ENCODE measurements around the gene SHE. TPM values are rescaled to one million over a fixed set of nuclear protein-coding genes. Genes with fewer than 3 reads are reported as not detected.

The SHE gene
- total and polyA plus RNA-seq, 10 of the 15 experiments (the other 5 are each of a cell fraction or from before 2014, with no cell fraction given), result under 0.01 to 0.05 (median 0.03) TPM; not detected in 3

DNA sequence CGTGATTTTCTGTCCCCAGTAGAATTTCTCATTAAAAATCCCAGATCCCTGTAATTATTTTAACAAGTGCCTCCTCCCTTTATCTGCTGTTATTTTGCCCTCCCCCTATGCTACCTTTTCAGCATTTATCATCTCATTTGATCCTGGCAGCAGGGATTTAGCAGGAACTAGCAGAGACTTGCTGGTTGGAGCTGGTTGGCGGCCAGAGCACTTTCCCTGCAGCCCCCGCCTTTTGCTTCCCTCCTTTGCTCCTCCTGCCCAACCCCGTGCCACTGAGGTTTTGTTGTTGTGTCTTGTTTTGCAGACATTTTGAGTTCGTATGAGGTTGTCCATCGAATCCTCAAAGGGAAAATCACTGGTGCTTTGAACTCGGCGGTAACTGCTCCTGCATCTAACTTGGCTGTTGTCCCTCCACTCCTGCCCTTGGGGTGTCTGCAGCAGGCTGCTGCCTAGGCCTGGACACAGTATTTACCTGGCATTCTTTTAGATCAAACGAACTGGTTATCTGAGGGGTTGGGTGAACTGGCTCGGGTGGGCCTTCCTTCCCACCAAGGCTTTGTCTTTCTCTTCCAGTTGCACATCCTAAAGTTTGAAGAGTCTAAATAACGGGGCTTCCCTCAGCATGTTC is 45.0 kb upstream of the SHE start:
- ChIA-PET POLR2A (interaction anchor here (1.9 kb wide), 1 partner anchor 67 kb away, joined by 11 read pairs; no protein-coding TSS in a partner anchor), SMC1A (ENCODE audit: uncharacterized antibody, unreplicated experiment) (interaction anchor here (0.6 to 6.9 kb wide), 23 partner anchors 9 to 440 kb away, joined by 3 to 151 read pairs (median 4); partner anchors contain the start of gene UBE2Q1), RAD21 (ENCODE audit: unreplicated experiment) (interaction anchor here (0.7 to 7.0 kb wide), 18 partner anchors 14 to 531 kb away, joined by 3 to 189 read pairs (median 4); partner anchors contain the start of genes EFNA3 and IL6R), CTCF (interaction anchor here (0.5 to 6.1 kb wide), 55 partner anchors 8 to 741 kb away, joined by 3 to 302 read pairs (median 4); partner anchors contain the start of gene ATP8B2)
- Histone ChIP-seq H3K4me1 (ENCODE audit: control insufficient read depth, insufficient read depth, low read length) (peaks cover 16% of the 10 kb centered on the region), H3K36me3 (ENCODE audit: control insufficient read depth in 2 of 2, insufficient read depth in 2 of 2, low read length in 1 of 2) (peaks cover 21 to 29% of the 10 kb centered on the region in 2 experiments), H3K9me3 (replicated peaks; ENCODE audit: control insufficient read depth, insufficient read depth, low read length) (no peaks in the 10 kb centered on the region), H3K79me2 (ENCODE audit: control insufficient read depth, insufficient read depth, low read length) (no peaks in the 10 kb centered on the region; the same call in 1 of the 2 replicates), H3K4me2 (ENCODE audit: control insufficient read depth, insufficient read depth) (no peak overlapping the region), H3K4me3 (no peak overlapping the region), H4K20me1 (ENCODE audit: control insufficient read depth, insufficient read depth) (peaks cover 6% of the 10 kb centered on the region; the same call in 1 of the 2 replicates), H2AFZ (ENCODE audit: control insufficient read depth, low read depth, low read length) (no peak overlapping the region), H3K27me3 (replicated peaks in 1 of 2; ENCODE audit: control insufficient read depth in 2 of 2, insufficient read depth in 2 of 2, low read length in 1 of 2) (no peaks in the 10 kb centered on the region), H3K9ac (ENCODE audit: control insufficient read depth, insufficient read depth, low read length) (no peak overlapping the region), H3K27ac (ENCODE audit: control insufficient read depth, insufficient read depth) (no peak overlapping the region)
- in situ Hi-C loops (cut with MboI), result no loop called here
- no peak for ATAC-seq
- DNase-seq (ENCODE audit: low read depth, low spot score), result no peak
- whole genome bisulfite sequencing (ENCODE audit: insufficient coverage, insufficient replicate concordance, low lambda C conversion rate, missing lambda C conversion rate), result 83% methylated on average over 11 of the region's 11 CpGs
- intact Hi-C loops (cut with micrococcal nuclease; ENCODE audit: unreplicated experiment), result loop anchor here (5.0 kb wide), 1 partner anchor 210 kb away; no protein-coding TSS in a partner anchor
- no TSS peak for BruUV-seq (replicated peaks)
- TF ChIP-seq, protein P1, sequence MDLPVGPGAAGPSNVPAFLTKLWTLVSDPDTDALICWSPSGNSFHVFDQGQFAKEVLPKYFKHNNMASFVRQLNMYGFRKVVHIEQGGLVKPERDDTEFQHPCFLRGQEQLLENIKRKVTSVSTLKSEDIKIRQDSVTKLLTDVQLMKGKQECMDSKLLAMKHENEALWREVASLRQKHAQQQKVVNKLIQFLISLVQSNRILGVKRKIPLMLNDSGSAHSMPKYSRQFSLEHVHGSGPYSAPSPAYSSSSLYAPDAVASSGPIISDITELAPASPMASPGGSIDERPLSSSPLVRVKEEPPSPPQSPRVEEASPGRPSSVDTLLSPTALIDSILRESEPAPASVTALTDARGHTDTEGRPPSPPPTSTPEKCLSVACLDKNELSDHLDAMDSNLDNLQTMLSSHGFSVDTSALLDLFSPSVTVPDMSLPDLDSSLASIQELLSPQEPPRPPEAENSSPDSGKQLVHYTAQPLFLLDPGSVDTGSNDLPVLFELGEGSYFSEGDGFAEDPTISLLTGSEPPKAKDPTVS (IDR thresholded peaks at IDR 0.05; ENCODE audit: low read depth, low read length), result no peak
- no peak for TF ChIP-seq ZBED1 (IDR thresholded peaks at IDR 0.05; ENCODE audit: borderline replicate concordance)
- no peak for FAIRE-seq

Data from GM12878 (cell line).